ENCODE results near the gene CRHR1.

DNA sequence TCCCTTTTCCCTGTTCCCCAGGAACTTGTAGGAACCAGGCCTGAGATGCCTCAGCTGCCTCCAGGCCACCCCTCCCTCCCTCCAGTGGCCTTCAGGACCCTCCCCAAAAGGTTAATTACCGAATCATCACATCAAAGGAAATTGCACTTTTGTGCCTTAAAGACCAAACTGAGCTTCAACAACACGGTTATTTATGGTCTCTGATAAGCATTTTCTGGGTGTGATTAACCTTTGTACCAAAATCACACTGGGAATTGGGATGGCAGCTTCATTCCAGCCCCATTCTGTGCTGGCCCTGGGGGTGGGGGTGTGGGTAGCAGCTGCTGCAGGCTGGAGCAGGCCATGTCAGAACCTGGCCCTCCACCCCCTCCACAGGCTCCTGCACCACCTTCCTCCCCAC, 16.7 kb downstream of the CRHR1 start:
- no peak for TF ChIP-seq POLR2AphosphoS5 (IDR thresholded peaks at IDR 0.05; ENCODE audit: low read depth, low read length)
- TF ChIP-seq, protein P1, sequence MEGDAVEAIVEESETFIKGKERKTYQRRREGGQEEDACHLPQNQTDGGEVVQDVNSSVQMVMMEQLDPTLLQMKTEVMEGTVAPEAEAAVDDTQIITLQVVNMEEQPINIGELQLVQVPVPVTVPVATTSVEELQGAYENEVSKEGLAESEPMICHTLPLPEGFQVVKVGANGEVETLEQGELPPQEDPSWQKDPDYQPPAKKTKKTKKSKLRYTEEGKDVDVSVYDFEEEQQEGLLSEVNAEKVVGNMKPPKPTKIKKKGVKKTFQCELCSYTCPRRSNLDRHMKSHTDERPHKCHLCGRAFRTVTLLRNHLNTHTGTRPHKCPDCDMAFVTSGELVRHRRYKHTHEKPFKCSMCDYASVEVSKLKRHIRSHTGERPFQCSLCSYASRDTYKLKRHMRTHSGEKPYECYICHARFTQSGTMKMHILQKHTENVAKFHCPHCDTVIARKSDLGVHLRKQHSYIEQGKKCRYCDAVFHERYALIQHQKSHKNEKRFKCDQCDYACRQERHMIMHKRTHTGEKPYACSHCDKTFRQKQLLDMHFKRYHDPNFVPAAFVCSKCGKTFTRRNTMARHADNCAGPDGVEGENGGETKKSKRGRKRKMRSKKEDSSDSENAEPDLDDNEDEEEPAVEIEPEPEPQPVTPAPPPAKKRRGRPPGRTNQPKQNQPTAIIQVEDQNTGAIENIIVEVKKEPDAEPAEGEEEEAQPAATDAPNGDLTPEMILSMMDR (IDR thresholded peaks at IDR 0.05), result no peak
- no peak for TF ChIP-seq RAD21 (IDR thresholded peaks at IDR 0.05; ENCODE audit: low read length)
- no peak for TF ChIP-seq RCOR1 (IDR thresholded peaks at IDR 0.05; ENCODE audit: low read length)
- no peak for TF ChIP-seq EP300 (IDR thresholded peaks at IDR 0.05; ENCODE audit: borderline replicate concordance in 1 of 2, low read depth in 1 of 2, low read length in 1 of 2)
- TF ChIP-seq EZH2phosphoT487 (IDR thresholded peaks at IDR 0.05; ENCODE audit: borderline replicate concordance, low read depth), result no peak
- TF ChIP-seq, protein P2, sequence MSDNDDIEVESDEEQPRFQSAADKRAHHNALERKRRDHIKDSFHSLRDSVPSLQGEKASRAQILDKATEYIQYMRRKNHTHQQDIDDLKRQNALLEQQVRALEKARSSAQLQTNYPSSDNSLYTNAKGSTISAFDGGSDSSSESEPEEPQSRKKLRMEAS (IDR thresholded peaks at IDR 0.05; ENCODE audit: low read depth), result no peak
- TF ChIP-seq RFX5 (IDR thresholded peaks at IDR 0.05; ENCODE audit: low read length), result no peak

All from SK-N-SH (cell line).